Type B pancreatic cell (in vitro differentiated cells): ENCODE data around the gene IL12A. TPM values are rescaled to one million over a fixed set of nuclear protein-coding genes. Genes with fewer than 3 reads are reported as not detected.

ENCODE experiments used
- DNase-seq: peaks from one replicate; pipeline ENCODE4 v3.0.0; 2021; ENCODE audit warnings: mixed read lengths; ENCODE audit not compliant: unreplicated experiment; ENCODE audit errors: extremely low spot score
- H3K27ac Mint-ChIP-seq: 2 replicates; pipeline ENCODE4 v1.8.0; 2021; ENCODE audit warnings: mild to moderate bottlenecking, mixed read lengths
- H3K27me3 Mint-ChIP-seq: 2 replicates; pipeline ENCODE4 v1.8.0; 2021; ENCODE audit warnings: mixed read lengths
- H3K36me3 Mint-ChIP-seq: 2 replicates; pipeline ENCODE4 v1.8.0; 2021; ENCODE audit warnings: mixed read lengths
- H3K4me1 Mint-ChIP-seq: one replicate; pipeline ENCODE4 v1.8.0; 2021; ENCODE audit warnings: mixed read lengths; ENCODE audit not compliant: unreplicated experiment
- H3K4me3 Mint-ChIP-seq: 2 replicates; pipeline ENCODE4 v1.8.0; 2021; ENCODE audit warnings: mild to moderate bottlenecking, mixed read lengths
- H3K9me3 Mint-ChIP-seq: 2 replicates; pipeline ENCODE4 v1.8.0; 2021; ENCODE audit warnings: mixed read lengths
- CTCF ChIP-seq: fragments of 200-600 bp; sonication (generic); conservative IDR thresholded peaks from 2 replicates; pipeline ENCODE4 v1.5.0; 2021; ENCODE audit warnings: antibody characterized with exemption, mild to moderate bottlenecking
- total RNA-seq: library from RNA; stranded (reverse); gene quantifications from 2 replicates; pipeline ENCODE4 v1.2.1, GENCODE V29; 2021; ENCODE audit warnings: low replicate concordance

The IL12A gene
- total RNA-seq, 1 donor from 2014 or later: 0.34 TPM

- no peak for TF ChIP-seq CTCF
- Mint-ChIP-seq H3K9me3 (no peaks in the 10 kb centered on the region), H3K27ac (peak overlapping the region; percentile 70), H3K36me3 (no peaks in the 10 kb centered on the region), H3K4me1 (peaks cover 5% of the 10 kb centered on the region), H3K27me3 (peaks cover 13% of the 10 kb centered on the region), H3K4me3 (peak overlapping the region; percentile 24)
- DNase-seq: no peak
These were observed 4.0 kb downstream of the IL12A start for GRCh38 chr3:159992589-159992988.

- no peaks in the 10 kb centered on the region for H3K9me3 Mint-ChIP-seq
- TF ChIP-seq CTCF: no peak
- no peak overlapping the region for H3K4me3 Mint-ChIP-seq
- no peak for DNase-seq
- H3K27me3 Mint-ChIP-seq: peaks cover 4% of the 10 kb centered on the region
- H3K36me3 Mint-ChIP-seq: no peaks in the 10 kb centered on the region
- no peak overlapping the region for H3K27ac Mint-ChIP-seq
- no peaks in the 10 kb centered on the region for H3K4me1 Mint-ChIP-seq
These were observed 5.5 kb downstream of the IL12A start for GRCh38 chr3:159994182-159994581.

- TF ChIP-seq CTCF: no peak
- no peaks in the 10 kb centered on the region for H3K4me1 Mint-ChIP-seq
- H3K4me3 Mint-ChIP-seq: no peak overlapping the region
- DNase-seq: no peak
- H3K27ac Mint-ChIP-seq: no peak overlapping the region
- H3K36me3 Mint-ChIP-seq: no peaks in the 10 kb centered on the region
- H3K9me3 Mint-ChIP-seq: no peaks in the 10 kb centered on the region
- peaks cover 3% of the 10 kb centered on the region for H3K27me3 Mint-ChIP-seq
These were observed 6.5 kb downstream of the IL12A start for GRCh38 chr3:159995091-159995490.

- Mint-ChIP-seq H3K4me1 (no peaks in the 10 kb centered on the region), H3K36me3 (no peaks in the 10 kb centered on the region), H3K4me3 (no peak overlapping the region), H3K27ac (no peak overlapping the region), H3K27me3 (peaks cover 3% of the 10 kb centered on the region), H3K9me3 (no peaks in the 10 kb centered on the region)
- TF ChIP-seq CTCF: no peak
- no peak for DNase-seq
These were observed 7.4 kb downstream of the IL12A start for GRCh38 chr3:159996018-159996417.

- Mint-ChIP-seq H3K27ac (no peak overlapping the region), H3K4me1 (peaks cover 6% of the 10 kb centered on the region), H3K4me3 (no peak overlapping the region), H3K36me3 (no peaks in the 10 kb centered on the region), H3K27me3 (peaks cover 3% of the 10 kb centered on the region), H3K9me3 (no peaks in the 10 kb centered on the region)
- TF ChIP-seq CTCF: no peak
- no peak for DNase-seq
These were observed 8.3 kb downstream of the IL12A start for GRCh38 chr3:159996959-159997358.

GRCh38 chr3:160001148-160001760 is 12.6 kb downstream of the IL12A start:
- H3K36me3 Mint-ChIP-seq: no peaks in the 10 kb centered on the region
- H3K27ac Mint-ChIP-seq: no peak overlapping the region
- DNase-seq: no peak
- H3K4me1 Mint-ChIP-seq: peaks cover 6% of the 10 kb centered on the region
- peaks cover 3% of the 10 kb centered on the region for H3K27me3 Mint-ChIP-seq
- TF ChIP-seq CTCF: peak; percentile 25
- H3K4me3 Mint-ChIP-seq: peak overlapping the region; percentile 47
- no peaks in the 10 kb centered on the region for H3K9me3 Mint-ChIP-seq
